A549 (cell line): ENCODE measurements around the gene RGP1.

ENCODE experiments used
- MAX ChIP-seq: IDR thresholded peaks from 2 replicates; pipeline ENCODE4 v1.6.1; 2012
- POLR2A ChIP-seq: IDR thresholded peaks from 2 replicates; pipeline ENCODE4 v1.6.1; 2012; ENCODE audit warnings: mild to moderate bottlenecking, low read length
- REST ChIP-seq: fragments of 200-600 bp; sonication (generic); IDR thresholded peaks from 2 replicates; pipeline ENCODE4 v1.6.1; 2016; ENCODE audit warnings: antibody characterized with exemption, mild to moderate bottlenecking, moderate library complexity

- TF ChIP-seq POLR2A (no peak), MAX (no peak), REST (no peak)
These were observed 18.4 kb downstream of the RGP1 start for GRCh38 chr9:35767458-35767857.
